Neuronal stem cell (in vitro differentiated cells): Measurements from ENCODE around the gene PDE10A.

Experiments used
- DNase-seq: peaks from one replicate; pipeline ENCODE4 v3.0.0-alpha.2; 2013; ENCODE audit warnings: low spot score
- H2AFZ ChIP-seq: one replicate; pipeline ENCODE4 v1.6.1; 2013; ENCODE audit warnings: mild to moderate bottlenecking, low read length, inconsistent platforms
- H2AK5ac ChIP-seq: 2 replicates; pipeline ENCODE4 v1.6.1; 2013; ENCODE audit warnings: low read depth, mild to moderate bottlenecking, inconsistent platforms, low read length, moderate library complexity, mixed read lengths
- H2BK120ac ChIP-seq: 2 replicates; pipeline ENCODE4 v1.6.1; 2013; ENCODE audit warnings: low read depth, mild to moderate bottlenecking, inconsistent platforms, low read length, moderate library complexity, mixed read lengths
- H2BK12ac ChIP-seq: one replicate; pipeline ENCODE4 v1.6.1; 2013; ENCODE audit warnings: low read length, inconsistent platforms
- H2BK15ac ChIP-seq: 2 replicates; pipeline ENCODE4 v1.6.1; 2013; ENCODE audit warnings: mild to moderate bottlenecking, low read length, inconsistent platforms, mixed read lengths
- H2BK5ac ChIP-seq: one replicate; pipeline ENCODE4 v1.6.1; 2013; ENCODE audit warnings: inconsistent platforms, mild to moderate bottlenecking, low read length, moderate library complexity
- H3K14ac ChIP-seq: one replicate; pipeline ENCODE4 v1.6.1; 2013; ENCODE audit warnings: low read length, inconsistent platforms
- H3K18ac ChIP-seq: 2 replicates; pipeline ENCODE4 v1.6.1; 2013; ENCODE audit warnings: low read length, inconsistent platforms
- H3K23ac ChIP-seq: 2 replicates; pipeline ENCODE4 v1.6.1; 2013; ENCODE audit warnings: low read depth, mild to moderate bottlenecking, mixed read lengths, low read length, inconsistent platforms; ENCODE audit not compliant: poor library complexity
- H3K27ac ChIP-seq: replicated peaks from 3 replicates; pipeline ENCODE4 v1.5.1; 2013; ENCODE audit warnings: low read length, inconsistent platforms
- H3K27me3 ChIP-seq, 3 experiments: 2 replicates each; pipeline ENCODE4 v1.6.1; 2013; ENCODE audit warnings: low read length in 3 of 3, mild to moderate bottlenecking in 2 of 3, inconsistent platforms in 1 of 3, low read depth in 1 of 3, mixed read lengths in 1 of 3, moderate library complexity in 1 of 3; ENCODE audit not compliant: control insufficient read depth in 3 of 3, insufficient read depth in 3 of 3
- H3K36me3 ChIP-seq, 2 donors: replicated peaks in 1 of 2; 2 replicates each; pipeline ENCODE4 v1.6.1; 2013; ENCODE audit warnings: low read length in 2 of 2; ENCODE audit not compliant: control insufficient read depth in 2 of 2, insufficient read depth in 2 of 2
- H3K4ac ChIP-seq: 2 replicates; pipeline ENCODE4 v1.6.1; 2013; ENCODE audit warnings: inconsistent platforms, mild to moderate bottlenecking, low read length, moderate library complexity
- H3K4me1 ChIP-seq, 2 donors: 1 replicate in 1 of 2; 2 replicates in 1 of 2; pipeline ENCODE4 v1.6.1; 2013; ENCODE audit warnings: low read length in 2 of 2, low read depth in 1 of 2; ENCODE audit not compliant: control insufficient read depth in 2 of 2, insufficient read depth in 1 of 2
- H3K4me2 ChIP-seq: one replicate; pipeline ENCODE4 v1.6.1; 2013; ENCODE audit warnings: mild to moderate bottlenecking, low read length, inconsistent platforms; ENCODE audit not compliant: insufficient read depth, poor library complexity, severe bottlenecking
- H3K4me3 ChIP-seq, 2 donors: 2 replicates each; pipeline ENCODE4 v1.5.1; 2013; ENCODE audit warnings: low read length in 2 of 2, mild to moderate bottlenecking in 2 of 2, inconsistent platforms in 1 of 2, moderate library complexity in 1 of 2
- H3K79me1 ChIP-seq: one replicate; pipeline ENCODE4 v1.6.1; 2013; ENCODE audit warnings: low read depth, mild to moderate bottlenecking, inconsistent platforms, low read length, moderate library complexity
- H3K9ac ChIP-seq: one replicate; pipeline ENCODE4 v1.6.1; 2013; ENCODE audit warnings: mild to moderate bottlenecking, low read depth, low read length, inconsistent platforms; ENCODE audit not compliant: poor library complexity
- H3K9me3 ChIP-seq, 2 donors: replicated peaks in 1 of 2; 2 replicates each; pipeline versions ENCODE3 to v1.6.1; 2013; ENCODE audit warnings: low read length in 2 of 2, mild to moderate bottlenecking in 2 of 2, inconsistent platforms in 1 of 2, low read depth in 1 of 2, mixed read lengths in 1 of 2, moderate library complexity in 1 of 2; ENCODE audit not compliant: control insufficient read depth in 2 of 2, insufficient read depth in 1 of 2
- H4K8ac ChIP-seq: one replicate; pipeline ENCODE4 v1.6.1; 2013; ENCODE audit warnings: low read depth, mild to moderate bottlenecking, inconsistent platforms, low read length, moderate library complexity
- H4K91ac ChIP-seq: one replicate; pipeline ENCODE4 v1.6.1; 2013; ENCODE audit warnings: low read length, low read depth, mild to moderate bottlenecking, inconsistent platforms; ENCODE audit not compliant: poor library complexity
- WGBS, 2 donors: extraction: QIAGEN DNeasy Blood & Tissue Kit; methylation state at CpG; one replicate each; pipeline ENCODE4 v1.1.7; 2013; ENCODE audit warnings: missing lambda C conversion rate in 2 of 2, mixed read lengths in 1 of 2; ENCODE audit not compliant: insufficient read length in 2 of 2, insufficient replicate concordance in 1 of 2; ENCODE audit errors: extremely low coverage in 2 of 2; 5-methylcytosine and 5-hydroxymethylcytosine counted together

PDE10A gene

GRCh38 chr6:165678429-165678828, 15.4 kb upstream of the PDE10A start:
- no peak overlapping the region for H2BK5ac ChIP-seq
- WGBS, 2 donors = no CpG with 5 or more reads among the region's 10 CpGs
- no peak for DNase-seq
- H3K79me1 ChIP-seq = no peaks in the 10 kb centered on the region
- no peak overlapping the region for H3K27ac ChIP-seq
- H3K4me1 ChIP-seq = peaks cover 1 to 13% of the 10 kb centered on the region in 2 donors
- no peak overlapping the region for H2BK15ac ChIP-seq
- H3K36me3 ChIP-seq = no peaks in the 10 kb centered on the region
- no peaks in the 10 kb centered on the region for H3K9me3 ChIP-seq
- no peak overlapping the region for H3K4me3 ChIP-seq
- no peaks in the 10 kb centered on the region for H3K27me3 ChIP-seq
- H3K18ac ChIP-seq = no peak overlapping the region
- H3K23ac ChIP-seq = no peak overlapping the region
- no peak overlapping the region for H4K91ac ChIP-seq
- no peak overlapping the region for H2BK120ac ChIP-seq
- H3K4me2 ChIP-seq = no peak overlapping the region
- H3K14ac ChIP-seq = no peak overlapping the region
- no peak overlapping the region for H2AK5ac ChIP-seq
- H2AFZ ChIP-seq = peak overlapping the region; percentile 53
- no peak overlapping the region for H3K9ac ChIP-seq
- H4K8ac ChIP-seq = no peak overlapping the region
- H2BK12ac ChIP-seq = no peak overlapping the region
- H3K4ac ChIP-seq = no peak overlapping the region

DNA sequence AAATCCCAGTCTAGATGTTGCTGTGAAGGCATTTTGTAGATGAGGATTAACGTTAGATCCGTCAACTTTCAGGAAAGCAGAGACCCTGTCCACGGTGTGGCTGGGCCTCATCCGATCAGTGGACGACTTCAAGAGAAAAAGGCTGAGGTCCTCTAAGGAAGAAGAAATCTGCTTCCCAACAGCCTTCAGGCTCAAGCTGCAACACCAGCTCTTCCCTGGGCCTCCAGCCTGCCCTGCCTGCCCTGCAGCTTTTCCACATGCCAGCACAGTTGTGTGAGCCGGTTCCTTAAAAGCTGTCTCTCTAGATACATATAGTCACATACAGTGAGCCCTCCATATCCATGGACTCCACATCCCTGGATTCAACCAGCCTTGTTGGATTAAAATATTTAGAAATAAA, 14.1 kb upstream of the PDE10A start:
- Histone ChIP-seq H3K27ac (no peak overlapping the region), H3K4me1 (peaks cover 1 to 13% of the 10 kb centered on the region in 2 donors), H3K9ac (no peak overlapping the region), H3K14ac (no peak overlapping the region), H3K18ac (no peak overlapping the region), H3K9me3 (no peaks in the 10 kb centered on the region), H2AFZ (no peak overlapping the region), H2BK12ac (no peak overlapping the region), H2BK15ac (no peak overlapping the region), H3K4me2 (no peak overlapping the region), H3K79me1 (no peaks in the 10 kb centered on the region), H2BK120ac (no peak overlapping the region), H2AK5ac (no peak overlapping the region), H3K36me3 (no peaks in the 10 kb centered on the region), H4K91ac (no peak overlapping the region), H2BK5ac (no peak overlapping the region), H3K23ac (no peak overlapping the region), H3K4me3 (no peak overlapping the region), H3K4ac (no peak overlapping the region), H4K8ac (no peak overlapping the region), H3K27me3 (no peaks in the 10 kb centered on the region)
- no CpG with 5 or more reads among the region's 6 CpGs for WGBS, 2 donors
- no peak for DNase-seq

GRCh38 chr6:165676435-165677068, 13.5 kb upstream of the PDE10A start:
- H3K27ac ChIP-seq = no peak overlapping the region
- no peak overlapping the region for H2BK120ac ChIP-seq
- H3K4me1 ChIP-seq = peaks cover 1 to 13% of the 10 kb centered on the region in 2 donors
- H3K27me3 ChIP-seq = no peaks in the 10 kb centered on the region
- H2BK5ac ChIP-seq = no peak overlapping the region
- no peak overlapping the region for H3K9ac ChIP-seq
- no peak overlapping the region for H2AK5ac ChIP-seq
- H3K14ac ChIP-seq = no peak overlapping the region
- no peaks in the 10 kb centered on the region for H3K9me3 ChIP-seq
- no peak overlapping the region for H2BK15ac ChIP-seq
- no peak for DNase-seq
- H4K91ac ChIP-seq = no peak overlapping the region
- no peak overlapping the region for H4K8ac ChIP-seq
- no peaks in the 10 kb centered on the region for H3K79me1 ChIP-seq
- no peak overlapping the region for H3K4ac ChIP-seq
- H3K4me3 ChIP-seq = no peak overlapping the region
- no peaks in the 10 kb centered on the region for H3K36me3 ChIP-seq
- no CpG with 5 or more reads among the region's 18 CpGs for WGBS, 2 donors
- H3K4me2 ChIP-seq = no peak overlapping the region
- no peak overlapping the region for H3K18ac ChIP-seq
- no peak overlapping the region for H2BK12ac ChIP-seq
- H3K23ac ChIP-seq = no peak overlapping the region
- H2AFZ ChIP-seq = no peak overlapping the region

DNA sequence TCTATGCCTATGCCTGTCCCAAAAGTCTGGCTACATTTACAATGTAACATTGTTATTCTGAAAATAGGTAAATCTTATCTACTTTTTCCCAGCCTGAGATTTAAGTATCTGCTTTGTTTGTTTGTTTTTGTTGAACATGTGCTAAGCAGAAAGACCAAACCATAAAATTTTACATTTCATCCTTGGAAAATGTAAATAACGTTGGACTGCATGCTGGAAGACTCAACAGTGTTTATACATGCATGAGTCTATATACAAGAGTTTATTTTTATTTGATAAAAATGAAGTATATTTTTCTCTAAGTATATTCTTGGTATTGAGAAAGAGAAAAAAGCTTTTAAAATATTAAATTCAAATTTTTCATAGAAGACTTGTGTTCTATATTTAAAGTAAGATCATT, 12.1 kb upstream of the PDE10A start:
- no peak overlapping the region for H3K4me3 ChIP-seq
- no peak overlapping the region for H3K27ac ChIP-seq
- no peaks in the 10 kb centered on the region for H3K36me3 ChIP-seq
- no peak overlapping the region for H3K23ac ChIP-seq
- H2BK5ac ChIP-seq = no peak overlapping the region
- no peak overlapping the region for H4K91ac ChIP-seq
- no peak overlapping the region for H3K14ac ChIP-seq
- H3K4me1 ChIP-seq = peaks cover 1 to 13% of the 10 kb centered on the region in 2 donors
- no peak overlapping the region for H2BK120ac ChIP-seq
- no peak overlapping the region for H2AFZ ChIP-seq
- H3K79me1 ChIP-seq = no peaks in the 10 kb centered on the region
- no peak overlapping the region for H2BK12ac ChIP-seq
- H3K9ac ChIP-seq = no peak overlapping the region
- H3K4me2 ChIP-seq = no peak overlapping the region
- WGBS, 2 donors = no CpG with 5 or more reads among the region's 1 CpG
- DNase-seq = no peak
- no peak overlapping the region for H3K18ac ChIP-seq
- no peaks in the 10 kb centered on the region for H3K9me3 ChIP-seq
- no peak overlapping the region for H4K8ac ChIP-seq
- no peak overlapping the region for H3K4ac ChIP-seq
- no peak overlapping the region for H2BK15ac ChIP-seq
- no peak overlapping the region for H2AK5ac ChIP-seq
- no peaks in the 10 kb centered on the region for H3K27me3 ChIP-seq
